Stimulated activated CD4-positive, alpha-beta T cell treated with anti-CD3 and anti-CD28 coated beads, Interleukin-4, amount 100 ng/mL, for 4 hours (primary cell): ENCODE results near the gene CDH22.

Experiments used
- DNase-seq, 2 experiments: peaks; one replicate each; pipeline ENCODE4 v3.0.0-alpha.2; 2020

The CDH22 gene

GRCh38 chr20:46235077-46235476 is 73.2 kb downstream of the CDH22 start:
- DNase-seq = no peak

GRCh38 chr20:46233701-46234100 is 74.6 kb downstream of the CDH22 start:
- no peak for DNase-seq

- no peak for DNase-seq
Measured at GRCh38 chr20:46232539-46232938, 75.8 kb downstream of the CDH22 start.

- DNase-seq = no peak
Measured at GRCh38 chr20:46230801-46231282, 77.5 kb downstream of the CDH22 start.

GRCh38 chr20:46230106-46230491 is 78.2 kb downstream of the CDH22 start:
- no peak for DNase-seq

GRCh38 chr20:46229478-46230105 is 78.7 kb downstream of the CDH22 start:
- no peak for DNase-seq

- no peak for DNase-seq
Measured at GRCh38 chr20:46228670-46229069, 79.6 kb downstream of the CDH22 start.

- DNase-seq = no peak
Measured at GRCh38 chr20:46227272-46227767, 81.0 kb downstream of the CDH22 start.

GRCh38 chr20:46226602-46227001 is 81.7 kb downstream of the CDH22 start:
- no peak for DNase-seq

GRCh38 chr20:46222521-46223007 is 85.7 kb downstream of the CDH22 start:
- DNase-seq = no peak

- no peak for DNase-seq
Measured at GRCh38 chr20:46221256-46221833, 87.0 kb downstream of the CDH22 start.

- no peak for DNase-seq
Measured at GRCh38 chr20:46220455-46221207, 87.7 kb downstream of the CDH22 start.

- DNase-seq = no peak
Measured at GRCh38 chr20:46219920-46220319, 88.4 kb downstream of the CDH22 start.

- DNase-seq = no peak
Measured at GRCh38 chr20:46219190-46219589, 89.1 kb downstream of the CDH22 start.

- no peak for DNase-seq
Measured at GRCh38 chr20:46218656-46219055, 89.6 kb downstream of the CDH22 start.

- DNase-seq = no peak
Measured at GRCh38 chr20:46217583-46217982, 90.7 kb downstream of the CDH22 start.

GRCh38 chr20:46216770-46217464 is 91.4 kb downstream of the CDH22 start:
- DNase-seq = no peak

GRCh38 chr20:46215913-46216707 is 92.2 kb downstream of the CDH22 start:
- DNase-seq = no peak

GRCh38 chr20:46214824-46215488 is 93.3 kb downstream of the CDH22 start:
- DNase-seq = no peak

GRCh38 chr20:46213946-46214823 is 94.1 kb downstream of the CDH22 start:
- no peak for DNase-seq

- DNase-seq = no peak
Measured at GRCh38 chr20:46212876-46213275, 95.4 kb downstream of the CDH22 start.
